ENCODE results near the gene RAB14. TPM values are rescaled to one million over a fixed set of nuclear protein-coding genes. Genes with fewer than 3 reads are reported as not detected.

The RAB14 gene
- polyA plus RNA-seq, 1 donor from 2014 or later = 94.5 TPM

DNA sequence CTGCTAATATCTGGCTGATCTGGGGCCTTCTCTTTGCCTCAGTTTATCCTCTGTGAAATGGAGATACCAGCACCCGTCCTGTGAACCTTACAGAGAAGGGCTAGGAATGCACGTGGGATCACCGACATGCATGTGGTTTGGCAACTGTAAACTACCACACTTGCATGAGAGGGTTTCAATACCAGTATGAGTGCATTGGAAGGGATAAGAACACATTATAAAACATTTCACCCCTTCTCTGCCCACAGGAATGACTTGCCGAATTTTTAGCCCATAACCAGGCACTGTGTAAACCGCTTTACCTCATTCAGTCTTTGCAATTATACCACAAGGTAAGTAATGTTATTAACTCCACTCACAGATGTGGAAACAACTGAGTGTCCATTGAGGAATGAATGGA lies 8.9 kb upstream of the RAB14 start:
- Histone ChIP-seq H3F3A (ENCODE audit: insufficient read depth, low read length, poor library complexity, severe bottlenecking) (no peaks in the 10 kb centered on the region), H4K20me1 (ENCODE audit: insufficient read depth) (no peaks in the 10 kb centered on the region), H3K79me2 (replicated peaks; ENCODE audit: insufficient read depth, low read length) (no peaks in the 10 kb centered on the region), H3K27ac (ENCODE audit: low read length) (no peak overlapping the region), H3K36me3 (ENCODE audit: insufficient read depth, low read length) (no peaks in the 10 kb centered on the region), H3K9me3 (ENCODE audit: low read length) (no peaks in the 10 kb centered on the region), H3K9me2 (ENCODE audit: insufficient read depth, low read length) (no peaks in the 10 kb centered on the region), H3K4me2 (ENCODE audit: low read length) (no peak overlapping the region), H3K27me3 (ENCODE audit: insufficient read depth, low read depth, low read length) (no peaks in the 10 kb centered on the region), H3K9ac (ENCODE audit: low read length) (no peak overlapping the region), H3K4me3 (ENCODE audit: low read length) (no peak overlapping the region), H2AFZ (ENCODE audit: low read depth, low read length) (no peak overlapping the region)
- TF ChIP-seq POLR2AphosphoS5 (IDR thresholded peaks at IDR 0.05) (no peak), RAD21 (conservative IDR thresholded peaks at IDR 0.05) (no peak), SMC3 (conservative IDR thresholded peaks at IDR 0.05; ENCODE audit: poor library complexity) (no peak), MXI1 (conservative IDR thresholded peaks at IDR 0.05; ENCODE audit: poor library complexity, severe bottlenecking) (no peak), EP300 (conservative IDR thresholded peaks at IDR 0.05; ENCODE audit: poor library complexity, severe bottlenecking) (no peak)
- TF ChIP-seq, protein P1, sequence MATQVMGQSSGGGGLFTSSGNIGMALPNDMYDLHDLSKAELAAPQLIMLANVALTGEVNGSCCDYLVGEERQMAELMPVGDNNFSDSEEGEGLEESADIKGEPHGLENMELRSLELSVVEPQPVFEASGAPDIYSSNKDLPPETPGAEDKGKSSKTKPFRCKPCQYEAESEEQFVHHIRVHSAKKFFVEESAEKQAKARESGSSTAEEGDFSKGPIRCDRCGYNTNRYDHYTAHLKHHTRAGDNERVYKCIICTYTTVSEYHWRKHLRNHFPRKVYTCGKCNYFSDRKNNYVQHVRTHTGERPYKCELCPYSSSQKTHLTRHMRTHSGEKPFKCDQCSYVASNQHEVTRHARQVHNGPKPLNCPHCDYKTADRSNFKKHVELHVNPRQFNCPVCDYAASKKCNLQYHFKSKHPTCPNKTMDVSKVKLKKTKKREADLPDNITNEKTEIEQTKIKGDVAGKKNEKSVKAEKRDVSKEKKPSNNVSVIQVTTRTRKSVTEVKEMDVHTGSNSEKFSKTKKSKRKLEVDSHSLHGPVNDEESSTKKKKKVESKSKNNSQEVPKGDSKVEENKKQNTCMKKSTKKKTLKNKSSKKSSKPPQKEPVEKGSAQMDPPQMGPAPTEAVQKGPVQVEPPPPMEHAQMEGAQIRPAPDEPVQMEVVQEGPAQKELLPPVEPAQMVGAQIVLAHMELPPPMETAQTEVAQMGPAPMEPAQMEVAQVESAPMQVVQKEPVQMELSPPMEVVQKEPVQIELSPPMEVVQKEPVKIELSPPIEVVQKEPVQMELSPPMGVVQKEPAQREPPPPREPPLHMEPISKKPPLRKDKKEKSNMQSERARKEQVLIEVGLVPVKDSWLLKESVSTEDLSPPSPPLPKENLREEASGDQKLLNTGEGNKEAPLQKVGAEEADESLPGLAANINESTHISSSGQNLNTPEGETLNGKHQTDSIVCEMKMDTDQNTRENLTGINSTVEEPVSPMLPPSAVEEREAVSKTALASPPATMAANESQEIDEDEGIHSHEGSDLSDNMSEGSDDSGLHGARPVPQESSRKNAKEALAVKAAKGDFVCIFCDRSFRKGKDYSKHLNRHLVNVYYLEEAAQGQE (IDR thresholded peaks at IDR 0.05; ENCODE audit: borderline replicate concordance) = no peak
- TF ChIP-seq, protein P2, sequence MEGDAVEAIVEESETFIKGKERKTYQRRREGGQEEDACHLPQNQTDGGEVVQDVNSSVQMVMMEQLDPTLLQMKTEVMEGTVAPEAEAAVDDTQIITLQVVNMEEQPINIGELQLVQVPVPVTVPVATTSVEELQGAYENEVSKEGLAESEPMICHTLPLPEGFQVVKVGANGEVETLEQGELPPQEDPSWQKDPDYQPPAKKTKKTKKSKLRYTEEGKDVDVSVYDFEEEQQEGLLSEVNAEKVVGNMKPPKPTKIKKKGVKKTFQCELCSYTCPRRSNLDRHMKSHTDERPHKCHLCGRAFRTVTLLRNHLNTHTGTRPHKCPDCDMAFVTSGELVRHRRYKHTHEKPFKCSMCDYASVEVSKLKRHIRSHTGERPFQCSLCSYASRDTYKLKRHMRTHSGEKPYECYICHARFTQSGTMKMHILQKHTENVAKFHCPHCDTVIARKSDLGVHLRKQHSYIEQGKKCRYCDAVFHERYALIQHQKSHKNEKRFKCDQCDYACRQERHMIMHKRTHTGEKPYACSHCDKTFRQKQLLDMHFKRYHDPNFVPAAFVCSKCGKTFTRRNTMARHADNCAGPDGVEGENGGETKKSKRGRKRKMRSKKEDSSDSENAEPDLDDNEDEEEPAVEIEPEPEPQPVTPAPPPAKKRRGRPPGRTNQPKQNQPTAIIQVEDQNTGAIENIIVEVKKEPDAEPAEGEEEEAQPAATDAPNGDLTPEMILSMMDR (IDR thresholded peaks at IDR 0.05; ENCODE audit: poor library complexity, severe bottlenecking) = no peak

DNA sequence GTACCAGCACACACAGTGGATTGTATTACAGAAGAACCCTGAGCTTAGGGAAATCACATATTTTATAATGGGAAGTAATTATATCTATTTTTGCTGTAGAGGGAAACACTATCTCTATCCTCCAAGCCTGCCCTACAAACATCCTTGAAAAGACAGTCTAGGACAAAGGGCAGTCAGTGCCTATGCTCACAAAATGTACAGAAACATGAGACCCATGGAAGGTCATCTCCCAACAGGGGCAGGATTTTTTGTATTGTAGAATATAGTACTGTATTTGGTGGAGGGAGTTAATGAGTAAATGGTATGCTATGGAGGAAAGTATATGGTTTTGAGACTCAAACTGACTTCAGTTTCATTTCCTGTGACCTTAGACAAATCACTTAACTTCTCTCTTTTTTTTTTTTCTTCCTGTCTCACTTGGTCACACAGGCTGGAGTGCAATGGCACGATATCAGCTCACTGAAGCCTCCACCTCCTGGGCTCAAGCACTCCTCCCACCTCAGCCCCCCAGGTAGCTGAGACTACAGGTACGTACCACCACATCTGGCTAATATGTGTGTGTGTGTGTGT lies 5.8 kb upstream of the RAB14 start:
- no peak overlapping the region for H3K27ac ChIP-seq (ENCODE audit: low read length)
- TF ChIP-seq MXI1 (conservative IDR thresholded peaks at IDR 0.05; ENCODE audit: poor library complexity, severe bottlenecking) = no peak
- TF ChIP-seq POLR2AphosphoS5 (IDR thresholded peaks at IDR 0.05) = no peak
- TF ChIP-seq, protein P2 (IDR thresholded peaks at IDR 0.05; ENCODE audit: poor library complexity, severe bottlenecking) = no peak
- no peak for TF ChIP-seq SMC3 (conservative IDR thresholded peaks at IDR 0.05; ENCODE audit: poor library complexity)
- TF ChIP-seq TAF1 (IDR thresholded peaks at IDR 0.05; ENCODE audit: low read depth) = no peak
- TF ChIP-seq RAD21 (conservative IDR thresholded peaks at IDR 0.05) = no peak
- TF ChIP-seq EZH2 (IDR thresholded peaks at IDR 0.05; ENCODE audit: borderline replicate concordance, insufficient read depth, low read length, poor library complexity, severe bottlenecking) = no peak
- no peak for TF ChIP-seq EP300 (conservative IDR thresholded peaks at IDR 0.05; ENCODE audit: poor library complexity, severe bottlenecking)
- TF ChIP-seq, protein P1 (IDR thresholded peaks at IDR 0.05; ENCODE audit: borderline replicate concordance) = no peak
- no peaks in the 10 kb centered on the region for H3K27me3 ChIP-seq (ENCODE audit: insufficient read depth, low read depth, low read length)

More for the DNA sequence above, 5.8 kb upstream of the RAB14 start:
- no peaks in the 10 kb centered on the region for H3K9me3 ChIP-seq (ENCODE audit: low read length)
- no peak overlapping the region for H3K9ac ChIP-seq (ENCODE audit: low read length)
- H4K20me1 ChIP-seq (ENCODE audit: insufficient read depth) = no peaks in the 10 kb centered on the region
- no peak overlapping the region for H3K4me3 ChIP-seq (ENCODE audit: low read length)
- H3K4me2 ChIP-seq (ENCODE audit: low read length) = no peak overlapping the region
- no peak overlapping the region for H2AFZ ChIP-seq (ENCODE audit: low read depth, low read length)
- H3K9me2 ChIP-seq (ENCODE audit: insufficient read depth, low read length) = no peaks in the 10 kb centered on the region
- H3K36me3 ChIP-seq (ENCODE audit: insufficient read depth, low read length) = no peaks in the 10 kb centered on the region
- no peaks in the 10 kb centered on the region for H3F3A ChIP-seq (ENCODE audit: insufficient read depth, low read length, poor library complexity, severe bottlenecking)
- H3K79me2 ChIP-seq (replicated peaks; ENCODE audit: insufficient read depth, low read length) = no peaks in the 10 kb centered on the region
